Peyer's patch (tissue), 4 donors: ENCODE measurements around the gene POLR1B.

Experiments
- POLR2A ChIP-seq, 2 donors: fragments of 450-650 bp; IDR thresholded peaks; one replicate each; pipeline ENCODE4 v1.5.1; 2017; ENCODE audit warnings: antibody characterized with exemption in 2 of 2, mild to moderate bottlenecking in 2 of 2, moderate library complexity in 2 of 2
- TF ChIP-seq, protein P1 (sequence below), 6 experiments: fragments of 450-650 bp in 4 of 6; fragments of 200-600 bp in 2 of 6; sonication (generic) in 1 of 6; IDR thresholded peaks; one replicate each; pipeline ENCODE4 v1.5.1; 2017 to 2019; ENCODE audit warnings: antibody characterized with exemption in 6 of 6, mild to moderate bottlenecking in 3 of 6, moderate library complexity in 1 of 6

DNA sequence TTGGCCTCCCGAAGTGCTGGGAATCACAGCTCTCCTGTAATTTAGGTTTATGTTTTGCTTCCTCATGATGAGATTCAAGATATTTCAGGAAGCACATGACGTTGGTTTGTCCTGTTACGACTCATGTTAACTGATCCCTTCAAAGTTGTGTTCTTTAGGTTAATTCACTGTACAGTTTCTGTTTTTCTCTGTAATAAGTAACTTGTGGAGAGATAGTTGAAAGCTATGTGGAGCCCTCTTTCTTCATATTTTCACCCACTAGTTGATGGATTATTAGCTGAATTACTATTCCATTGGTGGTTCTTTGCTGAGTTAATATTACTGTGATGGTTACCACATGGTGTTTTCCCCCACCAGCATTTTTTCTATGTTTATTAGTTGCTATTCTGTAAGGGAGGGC lies 23.8 kb downstream of the POLR1B start:
- no peak for TF ChIP-seq POLR2A (IDR thresholded peaks at IDR 0.05)
- TF ChIP-seq, protein P1, sequence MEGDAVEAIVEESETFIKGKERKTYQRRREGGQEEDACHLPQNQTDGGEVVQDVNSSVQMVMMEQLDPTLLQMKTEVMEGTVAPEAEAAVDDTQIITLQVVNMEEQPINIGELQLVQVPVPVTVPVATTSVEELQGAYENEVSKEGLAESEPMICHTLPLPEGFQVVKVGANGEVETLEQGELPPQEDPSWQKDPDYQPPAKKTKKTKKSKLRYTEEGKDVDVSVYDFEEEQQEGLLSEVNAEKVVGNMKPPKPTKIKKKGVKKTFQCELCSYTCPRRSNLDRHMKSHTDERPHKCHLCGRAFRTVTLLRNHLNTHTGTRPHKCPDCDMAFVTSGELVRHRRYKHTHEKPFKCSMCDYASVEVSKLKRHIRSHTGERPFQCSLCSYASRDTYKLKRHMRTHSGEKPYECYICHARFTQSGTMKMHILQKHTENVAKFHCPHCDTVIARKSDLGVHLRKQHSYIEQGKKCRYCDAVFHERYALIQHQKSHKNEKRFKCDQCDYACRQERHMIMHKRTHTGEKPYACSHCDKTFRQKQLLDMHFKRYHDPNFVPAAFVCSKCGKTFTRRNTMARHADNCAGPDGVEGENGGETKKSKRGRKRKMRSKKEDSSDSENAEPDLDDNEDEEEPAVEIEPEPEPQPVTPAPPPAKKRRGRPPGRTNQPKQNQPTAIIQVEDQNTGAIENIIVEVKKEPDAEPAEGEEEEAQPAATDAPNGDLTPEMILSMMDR (IDR thresholded peaks at IDR 0.05) = no peak
